ENCODE measurements around the gene MPHOSPH8.

- no peak for TF ChIP-seq CTCF (IDR thresholded peaks at IDR 0.05)
- TF ChIP-seq ZNF416 (CRISPR knock-in tag; IDR thresholded peaks at IDR 0.05), result no peak
- TF ChIP-seq, protein P1, sequence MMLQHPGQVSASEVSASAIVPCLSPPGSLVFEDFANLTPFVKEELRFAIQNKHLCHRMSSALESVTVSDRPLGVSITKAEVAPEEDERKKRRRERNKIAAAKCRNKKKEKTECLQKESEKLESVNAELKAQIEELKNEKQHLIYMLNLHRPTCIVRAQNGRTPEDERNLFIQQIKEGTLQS (CRISPR knock-in tag; conservative IDR thresholded peaks at IDR 0.05), result no peak
- no peak for TF ChIP-seq MXD4 (CRISPR knock-in tag; IDR thresholded peaks at IDR 0.05; ENCODE audit: borderline replicate concordance)
Measured at GRCh38 chr13:19672990-19673389, 39.5 kb downstream of the MPHOSPH8 start.
